K562 (cell line): Measurements from ENCODE around the gene PHF21A. TPM values are rescaled to one million over a fixed set of nuclear protein-coding genes. Genes with fewer than 3 reads are reported as not detected.

Experiments used
- ARID2 ChIP-seq: fragments of 450-650 bp; IDR thresholded peaks from 2 replicates; pipeline ENCODE4 v1.6.1; 2017; ENCODE audit warnings: antibody characterized with exemption, mild to moderate bottlenecking
- CAMTA2 ChIP-seq: fragments of 250-450 bp; sonication (Bioruptor Pico); conservative IDR thresholded peaks from 2 replicates; pipeline ENCODE4 v1.5.1; 2022
- CBFA2T3 ChIP-seq: fragments of 450-650 bp; IDR thresholded peaks from 2 replicates; pipeline ENCODE4 v1.6.1; 2017
- CREB3L1 ChIP-seq: fragments of 450-650 bp; IDR thresholded peaks from 2 replicates; pipeline ENCODE4 v1.6.1; 2014; ENCODE audit warnings: low read depth, mild to moderate bottlenecking, moderate library complexity, borderline replicate concordance
- CTBP1 ChIP-seq: fragments of 450-650 bp; IDR thresholded peaks from 2 replicates; pipeline ENCODE4 v1.6.1; 2016; ENCODE audit warnings: borderline replicate concordance
- ESRRA ChIP-seq: fragments of 450-650 bp; IDR thresholded peaks from 2 replicates; pipeline ENCODE4 v1.6.1; 2014; ENCODE audit warnings: low read depth, mild to moderate bottlenecking, moderate library complexity, borderline replicate concordance
- HNRNPUL1 ChIP-seq: fragments of 200-400 bp; formaldehyde crosslinking; IDR thresholded peaks from 2 replicates; pipeline ENCODE4 v1.6.1; 2017; ENCODE audit warnings: low read length
- JUND ChIP-seq, 2 experiments: IDR thresholded peaks; 2 replicates in 1 of 2; 3 replicates in 1 of 2; pipeline ENCODE4 v1.6.1; 2011; ENCODE audit warnings: borderline replicate concordance in 2 of 2, low read depth in 2 of 2, low read length in 2 of 2, improper control_type of control experiment in 1 of 2, missing biosample characterization in 1 of 2, missing genetic modification characterization in 1 of 2, missing genetic modification reagents in 1 of 2
- MCM3 ChIP-seq: fragments of 450-650 bp; IDR thresholded peaks from 2 replicates; pipeline ENCODE4 v1.6.1; 2016
- MYC ChIP-seq, 2 experiments: fragments of 250-450 bp in 1 of 2; sonication (Bioruptor Pico) in 1 of 2; IDR thresholded peaks; 2 replicates each; pipeline versions ENCODE4 v1.5.1 to v1.6.1; 2012 to 2021; ENCODE audit warnings: low read depth in 2 of 2, borderline replicate concordance in 1 of 2, improper control_type of control experiment in 1 of 2, low read length in 1 of 2, mild to moderate bottlenecking in 1 of 2, moderate library complexity in 1 of 2
- NBN ChIP-seq: fragments of 450-650 bp; IDR thresholded peaks from 2 replicates; pipeline ENCODE4 v1.6.1; 2016; ENCODE audit warnings: low read depth, mild to moderate bottlenecking
- NONO ChIP-seq, 2 experiments: fragments of 200-400 bp in 1 of 2; fragments of 450-650 bp in 1 of 2; formaldehyde crosslinking in 1 of 2; IDR thresholded peaks; 2 replicates each; pipeline ENCODE4 v1.6.1; 2017; ENCODE audit warnings: low read depth in 2 of 2, mild to moderate bottlenecking in 2 of 2, moderate library complexity in 2 of 2, low read length in 1 of 2
- NR3C1 ChIP-seq: sonication (generic); formaldehyde crosslinking; IDR thresholded peaks from 2 replicates; pipeline ENCODE4 v1.8.1; 2022; ENCODE audit warnings: missing genetic modification reagents
- RAD51 ChIP-seq: fragments of 450-650 bp; IDR thresholded peaks from 2 replicates; pipeline ENCODE4 v1.7.1; 2016; ENCODE audit warnings: low read depth, mild to moderate bottlenecking, borderline replicate concordance
- RBM39 ChIP-seq: fragments of 200-400 bp; formaldehyde crosslinking; optimal IDR thresholded peaks from 2 replicates; pipeline ENCODE3; 2018; ENCODE audit warnings: low read depth, low read length
- RCOR1 ChIP-seq, 2 experiments: IDR thresholded peaks; 2 replicates each; pipeline ENCODE4 v1.6.1; 2012; ENCODE audit warnings: low read depth in 2 of 2, low read length in 2 of 2, borderline replicate concordance in 1 of 2, improper control_type of control experiment in 1 of 2
- TCF3 ChIP-seq: sonication (generic); formaldehyde crosslinking; IDR thresholded peaks from 2 replicates; pipeline ENCODE4 v1.4.0; 2020; ENCODE audit warnings: mild to moderate bottlenecking, missing genetic modification reagents
- ZSCAN32 ChIP-seq: fragments of 450-650 bp; formaldehyde crosslinking; IDR thresholded peaks from 2 replicates; pipeline ENCODE4 v1.4.0; 2020; ENCODE audit warnings: mild to moderate bottlenecking, moderate library complexity
- polyA plus RNA-seq, 8 experiments: library from polyadenylated mRNA; depleted of rRNA in 4 of 8; stranded (reverse) in 5 of 8; unstranded in 3 of 8; fragments of >200 nt; fragmentation: Nextera tagmentation in 2 of 8; fragmentation: Illumina TruSeq in 1 of 8; extraction: Ambion mirVana in 2 of 8; extraction: Trizol in 1 of 8; gene quantifications; 2 replicates each; pipeline versions ENCODE4 v1.2.1 to v1.2.3, GENCODE V29; 2011 to 2014; ENCODE audit warnings: inconsistent platforms in 1 of 8, missing spikeins in 1 of 8
- total RNA-seq, 7 experiments: library from RNA; depleted of rRNA in 6 of 7; stranded (reverse); fragments of >200 nt in 6 of 7; fragmentation: Illumina TruSeq in 2 of 7; extraction: Trizol in 2 of 7; gene quantifications; 2 replicates each; pipeline versions ENCODE4 v1.2.1 to v1.2.3, GENCODE V29; 2011 to 2021; ENCODE audit warnings: low replicate concordance in 1 of 7
- TF ChIP-seq, protein P1 (sequence below), 2 experiments: fragments of 150-350 bp in 1 of 2; IDR thresholded peaks; 2 replicates each; pipeline ENCODE4 v1.6.1; 2012 to 2016; ENCODE audit warnings: low read depth in 2 of 2, low read length in 2 of 2, mild to moderate bottlenecking in 1 of 2, moderate library complexity in 1 of 2

The PHF21A gene
- total and polyA plus RNA-seq, 9 of the 15 experiments (the other 6 are each of a cell fraction or from before 2014, with no cell fraction given): 1.5 to 32.4 (median 10.7) TPM

DNA sequence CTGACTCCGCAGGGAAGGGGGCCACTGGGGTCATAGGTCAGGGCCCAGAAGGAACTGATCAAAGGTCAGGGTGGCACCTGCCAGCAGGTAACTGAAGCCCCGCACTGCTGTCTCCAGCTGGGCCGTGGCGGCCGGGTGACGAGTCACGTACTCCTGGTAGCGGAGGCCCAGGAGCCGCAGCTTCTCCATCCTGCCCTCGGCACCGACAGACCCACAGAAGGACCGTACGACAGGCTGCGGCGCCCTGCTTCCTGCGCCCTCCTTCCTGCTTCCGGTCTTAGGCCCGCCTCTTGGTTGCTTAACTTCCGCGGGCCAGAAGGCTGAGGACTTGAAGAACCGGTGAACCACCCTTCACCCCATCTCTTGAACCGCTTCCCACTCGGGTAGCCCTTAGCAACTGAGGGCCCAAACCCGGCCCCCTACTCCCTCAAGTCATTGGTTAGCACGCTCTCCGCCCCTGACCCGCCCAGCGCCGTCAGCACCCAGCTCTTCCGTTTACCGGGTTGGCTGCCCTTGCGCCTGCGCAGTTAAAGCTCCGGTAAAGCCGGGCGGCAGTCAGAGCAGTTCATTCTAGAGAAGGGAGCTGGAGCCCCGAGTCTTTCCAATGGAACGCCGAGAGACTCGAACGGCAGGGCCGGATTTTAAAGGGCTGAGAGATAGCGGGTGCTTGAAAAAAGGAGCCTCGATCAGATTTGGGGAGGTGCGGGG is 203.5 kb downstream of the PHF21A start, which contains the start of gene PEX16 (continued):
- TF ChIP-seq JUND (IDR thresholded peaks at IDR 0.05; ENCODE audit: borderline replicate concordance, low read depth, low read length) (0 out of 2 replicates have a peak, but pooled peaks have one; percentile 32), JUND (tag; IDR thresholded peaks at IDR 0.05; ENCODE audit: borderline replicate concordance, low read depth, low read length) (no peak), HNRNPUL1 (no peak), CAMTA2 (CRISPR knock-in tag) (no peak), RAD51 (0 out of 2 replicates have a peak, but pooled peaks have one; percentile 17), MYC (IDR thresholded peaks at IDR 0.05; ENCODE audit: low read depth, low read length) (peak; percentile 44; the same call in 1 of the 2 replicates), MYC (CRISPR knock-in tag; IDR thresholded peaks at IDR 0.05; ENCODE audit: borderline replicate concordance, low read depth) (no peak), NONO (IDR thresholded peaks at IDR 0.05; ENCODE audit: low read depth in 2 of 2, low read length in 1 of 2) (no peak), ESRRA (peak; percentile 30; the same call in 1 of the 2 replicates), NR3C1 (CRISPR knock-in tag) (no peak), CTBP1 (no peak), TCF3 (CRISPR knock-in tag) (0 out of 2 replicates have a peak, but pooled peaks have one; percentile 14), CBFA2T3 (no peak), ZSCAN32 (no peak), RCOR1 (IDR thresholded peaks at IDR 0.05; ENCODE audit: borderline replicate concordance in 1 of 2, low read depth in 2 of 2, low read length in 2 of 2) (peak in 1 of 2 experiments; percentile 63; a peak in 2 of 4 replicates), MCM3 (no peak), CREB3L1 (0 out of 2 replicates have a peak, but pooled peaks have one; percentile 29), NBN (0 out of 2 replicates have a peak, but pooled peaks have one; percentile 20), ARID2 (no peak), RBM39 (no peak)
- TF ChIP-seq, protein P1, sequence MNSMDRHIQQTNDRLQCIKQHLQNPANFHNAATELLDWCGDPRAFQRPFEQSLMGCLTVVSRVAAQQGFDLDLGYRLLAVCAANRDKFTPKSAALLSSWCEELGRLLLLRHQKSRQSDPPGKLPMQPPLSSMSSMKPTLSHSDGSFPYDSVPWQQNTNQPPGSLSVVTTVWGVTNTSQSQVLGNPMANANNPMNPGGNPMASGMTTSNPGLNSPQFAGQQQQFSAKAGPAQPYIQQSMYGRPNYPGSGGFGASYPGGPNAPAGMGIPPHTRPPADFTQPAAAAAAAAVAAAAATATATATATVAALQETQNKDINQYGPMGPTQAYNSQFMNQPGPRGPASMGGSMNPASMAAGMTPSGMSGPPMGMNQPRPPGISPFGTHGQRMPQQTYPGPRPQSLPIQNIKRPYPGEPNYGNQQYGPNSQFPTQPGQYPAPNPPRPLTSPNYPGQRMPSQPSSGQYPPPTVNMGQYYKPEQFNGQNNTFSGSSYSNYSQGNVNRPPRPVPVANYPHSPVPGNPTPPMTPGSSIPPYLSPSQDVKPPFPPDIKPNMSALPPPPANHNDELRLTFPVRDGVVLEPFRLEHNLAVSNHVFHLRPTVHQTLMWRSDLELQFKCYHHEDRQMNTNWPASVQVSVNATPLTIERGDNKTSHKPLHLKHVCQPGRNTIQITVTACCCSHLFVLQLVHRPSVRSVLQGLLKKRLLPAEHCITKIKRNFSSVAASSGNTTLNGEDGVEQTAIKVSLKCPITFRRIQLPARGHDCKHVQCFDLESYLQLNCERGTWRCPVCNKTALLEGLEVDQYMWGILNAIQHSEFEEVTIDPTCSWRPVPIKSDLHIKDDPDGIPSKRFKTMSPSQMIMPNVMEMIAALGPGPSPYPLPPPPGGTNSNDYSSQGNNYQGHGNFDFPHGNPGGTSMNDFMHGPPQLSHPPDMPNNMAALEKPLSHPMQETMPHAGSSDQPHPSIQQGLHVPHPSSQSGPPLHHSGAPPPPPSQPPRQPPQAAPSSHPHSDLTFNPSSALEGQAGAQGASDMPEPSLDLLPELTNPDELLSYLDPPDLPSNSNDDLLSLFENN (IDR thresholded peaks at IDR 0.05; ENCODE audit: low read depth in 2 of 2, low read length in 2 of 2): peak; percentile 13 to 98; a peak in 3 of 4 replicates
